HG03442 (cell line): ENCODE data around the gene ANXA10.
"Not testable (repeated sequence)": the region's sequence is repeated elsewhere in the genome, so short reads cannot be mapped to it uniquely, and the experiment has no call there.

Experiments used
- ATAC-seq: cut with Tn5 transposase; IDR thresholded peaks from one replicate; pipeline ENCODE4 v1.9.1; 2021; ENCODE audit warnings: mild to moderate bottlenecking, moderate library complexity; ENCODE audit not compliant: unreplicated experiment

ANXA10 gene

GRCh38 chr4:168118116-168118655 lies 25.8 kb downstream of the ANXA10 start:
- ATAC-seq: no peak

- ATAC-seq: no peak
Observed at GRCh38 chr4:168119100-168119499, 26.8 kb downstream of the ANXA10 start.

DNA sequence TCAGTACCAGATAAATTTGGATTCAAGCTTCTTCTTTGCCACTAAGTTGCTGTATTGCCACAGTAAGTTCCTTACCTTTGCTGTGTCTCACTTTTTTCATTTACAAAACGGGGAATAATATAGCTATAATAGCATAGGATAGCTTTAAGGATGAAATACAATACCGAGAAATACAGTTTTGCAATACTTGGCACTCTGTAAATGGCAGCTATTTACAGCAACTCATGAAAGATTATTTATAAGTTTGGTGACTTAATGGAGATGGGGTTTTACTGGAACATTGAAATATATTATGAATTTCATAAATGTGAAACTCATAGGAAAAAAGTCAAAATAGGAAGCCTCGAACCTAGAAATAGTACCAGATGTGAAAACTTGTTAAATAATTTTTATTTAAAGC lies 27.6 kb downstream of the ANXA10 start:
- no peak for ATAC-seq

GRCh38 chr4:168120811-168121210 lies 28.5 kb downstream of the ANXA10 start:
- ATAC-seq: no peak

DNA sequence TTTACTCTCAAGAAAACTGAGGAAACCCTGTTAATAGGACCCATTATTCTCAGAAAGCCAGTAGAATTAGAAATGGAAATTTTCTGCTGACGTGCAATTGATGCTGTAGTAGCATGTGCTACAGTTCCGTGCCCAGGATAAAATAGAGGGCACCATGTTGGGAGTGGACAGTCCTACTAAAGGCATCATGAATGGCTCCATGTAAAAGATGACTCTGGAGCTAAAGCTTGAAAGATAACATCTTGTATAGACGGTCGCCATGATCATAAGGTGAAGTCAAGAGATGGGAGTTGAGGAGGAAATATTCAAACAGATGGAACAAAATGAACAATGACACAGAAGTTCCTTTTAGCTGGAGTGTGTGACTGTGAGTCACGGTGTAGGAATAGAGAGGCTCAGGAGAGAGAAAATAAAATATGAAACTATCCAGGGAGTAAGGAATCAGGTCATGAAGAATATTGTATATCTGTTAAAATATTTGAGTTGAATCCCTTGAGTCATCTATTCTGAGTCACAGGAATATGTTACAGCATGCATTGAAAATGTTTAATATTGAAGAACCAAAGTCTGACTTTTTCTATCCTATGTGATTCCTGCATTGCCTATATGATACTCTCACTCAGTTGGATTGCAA lies 31.8 kb downstream of the ANXA10 start:
- no peak for ATAC-seq

GRCh38 chr4:168126952-168127351 lies 34.6 kb downstream of the ANXA10 start:
- ATAC-seq: no peak

GRCh38 chr4:168128601-168129000 lies 36.3 kb downstream of the ANXA10 start:
- ATAC-seq: no peak

- no peak for ATAC-seq
Observed at GRCh38 chr4:168129046-168129772, 36.9 kb downstream of the ANXA10 start.

GRCh38 chr4:168129802-168130201 lies 37.5 kb downstream of the ANXA10 start:
- ATAC-seq: no peak

GRCh38 chr4:168131196-168131595 lies 38.9 kb downstream of the ANXA10 start:
- ATAC-seq: no peak

DNA sequence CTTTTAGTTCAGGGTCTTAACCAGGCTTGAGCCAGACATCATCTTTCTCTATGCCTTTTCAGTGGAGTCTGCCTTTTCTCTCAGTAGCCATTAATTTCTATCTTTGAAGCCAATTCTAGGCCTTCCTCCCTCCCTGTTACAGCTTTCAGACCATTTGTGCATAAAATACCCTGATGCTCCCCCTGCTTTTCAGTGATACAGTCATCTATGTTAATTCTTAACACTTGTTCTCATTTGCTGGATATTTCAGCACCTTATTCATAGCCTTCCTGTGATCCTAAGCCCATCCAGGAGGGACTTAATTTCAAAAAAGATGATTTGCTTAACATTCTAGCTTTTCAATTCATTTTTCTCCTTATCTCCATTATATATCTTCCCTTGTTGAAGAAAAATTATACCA lies 42.3 kb downstream of the ANXA10 start:
- ATAC-seq: no peak

DNA sequence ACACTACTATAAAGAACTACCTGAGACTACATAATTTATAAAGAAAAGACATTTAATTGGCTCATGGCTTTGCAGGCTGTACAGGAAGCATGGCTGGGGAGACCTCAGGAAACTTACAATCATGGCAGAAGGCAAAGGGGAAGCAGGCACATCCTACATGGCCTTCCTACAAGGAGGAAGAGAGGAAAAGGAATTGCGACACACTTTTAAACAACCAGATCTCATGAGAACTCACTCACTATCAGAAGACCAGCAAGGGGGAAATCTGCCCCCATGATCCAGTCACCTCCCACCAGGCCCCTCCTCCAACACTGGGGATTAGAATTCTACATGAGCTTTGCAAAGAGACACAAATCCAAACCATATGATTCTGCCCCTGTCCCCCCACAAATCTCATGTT lies 43.5 kb downstream of the ANXA10 start:
- not testable (repeated sequence) for ATAC-seq

GRCh38 chr4:168137695-168138094 lies 45.4 kb downstream of the ANXA10 start:
- ATAC-seq: not testable (repeated sequence)

- no peak for ATAC-seq
Observed at GRCh38 chr4:168138143-168138542, 45.8 kb downstream of the ANXA10 start.

- no peak for ATAC-seq
Observed at GRCh38 chr4:168139336-168139735, 47.0 kb downstream of the ANXA10 start.

GRCh38 chr4:168141733-168142132 lies 49.4 kb downstream of the ANXA10 start:
- no peak for ATAC-seq

DNA sequence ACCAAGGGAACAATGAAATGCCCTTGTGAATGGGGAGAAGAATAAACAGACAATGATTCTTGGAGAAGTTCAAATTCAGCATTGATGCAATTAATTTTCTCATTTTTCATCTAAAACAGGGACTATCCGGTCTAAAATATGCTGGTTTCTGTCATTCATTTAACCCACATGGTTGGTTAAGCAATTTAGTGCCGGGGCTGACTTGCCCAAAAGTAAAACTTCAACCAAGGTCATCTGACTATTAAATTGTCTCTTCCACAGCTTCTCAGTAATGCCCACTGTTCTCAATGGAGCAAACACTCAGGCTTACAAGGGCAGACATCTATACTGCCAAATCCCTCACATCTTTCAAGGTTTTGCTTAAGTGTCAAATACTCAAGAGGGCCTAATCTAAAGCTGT lies 51.3 kb downstream of the ANXA10 start:
- no peak for ATAC-seq

- no peak for ATAC-seq
Observed at GRCh38 chr4:168150420-168151050, 58.2 kb downstream of the ANXA10 start.

- no peak for ATAC-seq
Observed at GRCh38 chr4:168151327-168151726, 59.0 kb downstream of the ANXA10 start.

- ATAC-seq: no peak
Observed at GRCh38 chr4:168152837-168153500, 60.6 kb downstream of the ANXA10 start.
